IPS-18a (cell line): ENCODE results near the gene STK39.

Experiments used
- H3K27ac ChIP-seq: one replicate; pipeline ENCODE4 v1.5.1; 2013; ENCODE audit warnings: low read length
- H3K27me3 ChIP-seq: one replicate; pipeline ENCODE4 v1.6.1; 2013; ENCODE audit warnings: mild to moderate bottlenecking, low read length; ENCODE audit not compliant: control insufficient read depth, insufficient read depth
- H3K36me3 ChIP-seq: one replicate; pipeline ENCODE4 v1.6.1; 2013; ENCODE audit warnings: low read depth, low read length; ENCODE audit not compliant: control insufficient read depth
- H3K4me1 ChIP-seq: one replicate; pipeline ENCODE4 v1.6.1; 2013; ENCODE audit warnings: low read depth, low read length; ENCODE audit not compliant: control insufficient read depth
- H3K4me3 ChIP-seq: one replicate; pipeline ENCODE4 v1.5.1; 2013; ENCODE audit warnings: low read length
- H3K9ac ChIP-seq: one replicate; pipeline ENCODE4 v1.6.1; 2013; ENCODE audit warnings: mild to moderate bottlenecking, low read length, moderate library complexity
- H3K9me3 ChIP-seq: one replicate; pipeline ENCODE4 v1.6.1; 2013; ENCODE audit warnings: low read depth, low read length; ENCODE audit not compliant: control insufficient read depth

Gene STK39

GRCh38 chr2:167990062-167990461 is 257.3 kb downstream of the STK39 start:
- Histone ChIP-seq H3K4me1 (peaks cover 15% of the 10 kb centered on the region), H3K27ac (no peak overlapping the region), H3K4me3 (no peak overlapping the region), H3K27me3 (no peaks in the 10 kb centered on the region), H3K9ac (no peak overlapping the region), H3K9me3 (no peaks in the 10 kb centered on the region), H3K36me3 (no peaks in the 10 kb centered on the region)

GRCh38 chr2:167988296-167988695 is 259.1 kb downstream of the STK39 start:
- H3K27ac ChIP-seq = no peak overlapping the region
- no peaks in the 10 kb centered on the region for H3K36me3 ChIP-seq
- no peak overlapping the region for H3K9ac ChIP-seq
- H3K4me3 ChIP-seq = no peak overlapping the region
- H3K4me1 ChIP-seq = peaks cover 15% of the 10 kb centered on the region
- H3K9me3 ChIP-seq = no peaks in the 10 kb centered on the region
- no peaks in the 10 kb centered on the region for H3K27me3 ChIP-seq

DNA sequence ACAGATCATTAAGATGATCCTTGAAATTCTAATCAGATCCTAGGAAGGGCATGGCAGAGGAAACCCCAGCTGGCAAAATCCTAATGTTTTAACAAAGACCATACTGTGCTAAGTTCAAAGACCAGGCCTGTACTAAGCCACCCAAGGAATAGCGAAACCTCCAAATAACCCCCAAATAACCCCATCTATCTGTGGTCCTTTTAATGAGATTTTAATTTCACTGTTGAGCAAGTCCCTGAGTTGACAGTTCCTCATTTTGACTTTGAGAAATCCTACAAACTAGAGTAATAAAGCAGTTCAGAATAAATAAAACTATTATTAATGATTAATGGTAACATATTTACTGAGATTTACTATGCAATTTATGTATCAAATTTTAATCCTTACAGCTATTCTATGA is 259.8 kb downstream of the STK39 start:
- H3K27me3 ChIP-seq = no peaks in the 10 kb centered on the region
- no peaks in the 10 kb centered on the region for H3K9me3 ChIP-seq
- H3K36me3 ChIP-seq = no peaks in the 10 kb centered on the region
- H3K4me1 ChIP-seq = peaks cover 15% of the 10 kb centered on the region
- no peak overlapping the region for H3K4me3 ChIP-seq
- no peak overlapping the region for H3K9ac ChIP-seq
- H3K27ac ChIP-seq = no peak overlapping the region

- Histone ChIP-seq H3K36me3 (no peaks in the 10 kb centered on the region), H3K4me1 (peaks cover 15% of the 10 kb centered on the region)
Observed at GRCh38 chr2:167987026-167987425, 260.4 kb downstream of the STK39 start.

GRCh38 chr2:167986223-167986622 is 261.2 kb downstream of the STK39 start:
- H3K9me3 ChIP-seq = no peaks in the 10 kb centered on the region
- H3K27me3 ChIP-seq = no peaks in the 10 kb centered on the region
- H3K9ac ChIP-seq = no peak overlapping the region
- H3K36me3 ChIP-seq = no peaks in the 10 kb centered on the region
- no peak overlapping the region for H3K4me3 ChIP-seq
- H3K27ac ChIP-seq = no peak overlapping the region
- H3K4me1 ChIP-seq = peaks cover 15% of the 10 kb centered on the region

More at GRCh38 chr2:167987026-167987425, 260.4 kb downstream of the STK39 start:
- no peak overlapping the region for H3K9ac ChIP-seq
- H3K27me3 ChIP-seq = no peaks in the 10 kb centered on the region
- H3K9me3 ChIP-seq = no peaks in the 10 kb centered on the region
- H3K27ac ChIP-seq = no peak overlapping the region
- no peak overlapping the region for H3K4me3 ChIP-seq

GRCh38 chr2:167981945-167982344 is 265.4 kb downstream of the STK39 start:
- no peaks in the 10 kb centered on the region for H3K27me3 ChIP-seq
- H3K9me3 ChIP-seq = no peaks in the 10 kb centered on the region
- no peak overlapping the region for H3K27ac ChIP-seq
- no peak overlapping the region for H3K9ac ChIP-seq
- no peaks in the 10 kb centered on the region for H3K36me3 ChIP-seq
- H3K4me1 ChIP-seq = peaks cover 9% of the 10 kb centered on the region
- H3K4me3 ChIP-seq = no peak overlapping the region

DNA sequence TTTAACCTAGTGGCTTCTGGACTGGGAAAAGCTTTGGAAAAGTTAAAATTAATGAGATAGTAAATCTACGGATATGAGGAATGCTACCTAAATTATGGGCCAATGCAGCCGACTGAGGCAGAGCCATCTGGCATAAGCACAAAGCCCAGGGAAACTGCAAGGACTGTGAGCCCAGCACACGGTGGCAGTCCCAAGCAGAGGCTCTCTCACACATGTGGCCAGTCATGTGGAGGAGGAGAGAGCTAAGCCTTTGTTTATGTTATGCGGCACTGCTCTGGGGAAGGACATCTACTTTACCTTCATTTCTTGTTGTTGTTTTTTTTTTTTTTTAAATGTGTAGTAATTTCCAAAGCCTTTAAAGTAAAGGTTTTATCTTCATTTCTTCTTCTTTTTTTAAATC is 267.0 kb downstream of the STK39 start:
- no peaks in the 10 kb centered on the region for H3K9me3 ChIP-seq
- H3K36me3 ChIP-seq = no peaks in the 10 kb centered on the region
- H3K9ac ChIP-seq = no peak overlapping the region
- peaks cover 2% of the 10 kb centered on the region for H3K4me1 ChIP-seq
- no peaks in the 10 kb centered on the region for H3K27me3 ChIP-seq
- H3K4me3 ChIP-seq = no peak overlapping the region
- no peak overlapping the region for H3K27ac ChIP-seq

GRCh38 chr2:167972746-167973145 is 274.6 kb downstream of the STK39 start:
- H3K4me1 ChIP-seq = no peaks in the 10 kb centered on the region
- no peak overlapping the region for H3K27ac ChIP-seq
- H3K4me3 ChIP-seq = no peak overlapping the region
- H3K27me3 ChIP-seq = no peaks in the 10 kb centered on the region
- peaks cover 35% of the 10 kb centered on the region for H3K9me3 ChIP-seq
- H3K36me3 ChIP-seq = no peaks in the 10 kb centered on the region
- H3K9ac ChIP-seq = no peak overlapping the region

DNA sequence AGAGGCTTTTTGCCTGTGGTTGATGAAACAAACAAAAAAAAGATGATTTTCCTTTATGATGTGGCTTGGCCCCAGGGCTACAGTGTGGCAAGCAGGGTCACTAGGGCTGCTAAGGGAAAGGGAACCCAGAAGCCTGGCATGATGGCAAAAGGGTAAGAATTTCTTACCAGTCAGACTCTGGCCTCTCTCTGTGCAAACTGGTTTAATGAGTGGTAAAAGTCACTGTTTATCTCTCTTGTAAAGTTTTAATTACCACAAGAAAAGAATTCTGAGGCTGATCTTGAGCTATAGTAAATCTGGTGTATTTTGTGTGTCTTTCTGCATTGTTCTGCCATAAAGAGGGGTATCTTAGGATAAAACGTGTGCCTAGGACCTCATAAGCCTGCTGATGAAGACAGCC is 275.4 kb downstream of the STK39 start:
- Histone ChIP-seq H3K9me3 (peaks cover 35% of the 10 kb centered on the region), H3K27ac (no peak overlapping the region), H3K9ac (no peak overlapping the region), H3K4me1 (no peaks in the 10 kb centered on the region), H3K36me3 (no peaks in the 10 kb centered on the region), H3K27me3 (no peaks in the 10 kb centered on the region), H3K4me3 (no peak overlapping the region)

DNA sequence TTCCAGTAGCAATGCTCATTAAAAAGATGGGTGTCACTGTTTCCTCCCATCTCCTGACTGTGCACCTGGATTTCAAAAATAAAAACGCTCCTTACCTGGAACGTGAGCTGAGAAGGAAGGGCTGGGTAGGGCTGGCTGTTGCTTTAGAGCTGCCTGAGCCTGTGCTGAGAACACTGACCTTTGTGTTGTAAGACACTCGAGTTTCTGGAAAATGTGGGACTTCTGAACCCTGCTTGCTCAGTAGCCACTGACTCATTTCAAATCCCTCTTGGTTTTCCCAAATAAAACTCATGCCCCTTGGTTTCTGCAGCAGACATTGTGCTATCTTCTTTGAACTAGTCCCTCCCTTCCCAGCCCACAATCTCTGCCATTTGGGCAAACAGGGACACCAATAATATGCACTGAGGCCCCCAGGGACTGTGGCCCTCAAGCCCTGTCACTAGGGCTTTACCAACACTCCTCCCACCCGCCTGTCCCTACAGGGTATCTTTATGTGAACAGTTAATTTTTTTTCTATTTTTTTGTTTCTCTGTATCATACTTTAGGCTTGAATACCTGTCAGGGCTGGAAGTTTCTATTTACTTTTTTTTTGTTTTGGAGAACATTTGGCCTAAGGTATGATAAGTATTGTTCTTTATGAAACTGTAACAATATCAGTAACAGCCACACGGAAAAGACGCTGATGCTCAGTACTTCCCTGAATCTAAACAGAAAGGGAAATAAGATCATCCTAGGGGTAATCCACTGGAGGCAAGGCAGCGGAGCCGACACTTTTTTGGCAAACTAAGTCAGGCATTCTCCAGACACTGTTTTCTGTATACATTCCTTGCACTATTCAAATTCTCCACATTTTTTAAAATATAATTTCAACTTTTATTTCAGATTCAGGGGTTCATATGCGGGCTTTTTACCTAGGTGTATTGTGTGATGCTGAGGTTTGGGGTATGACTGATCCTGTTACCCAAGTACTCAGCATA is 280.2 kb downstream of the STK39 start:
- H3K9me3 ChIP-seq = peaks cover 18% of the 10 kb centered on the region
- no peak overlapping the region for H3K9ac ChIP-seq
- H3K27me3 ChIP-seq = no peaks in the 10 kb centered on the region
- H3K27ac ChIP-seq = no peak overlapping the region
- no peaks in the 10 kb centered on the region for H3K36me3 ChIP-seq
- H3K4me3 ChIP-seq = no peak overlapping the region
- H3K4me1 ChIP-seq = peaks cover under 1% of the 10 kb centered on the region

- no peaks in the 10 kb centered on the region for H3K36me3 ChIP-seq
- no peak overlapping the region for H3K9ac ChIP-seq
- no peak overlapping the region for H3K4me3 ChIP-seq
- H3K27me3 ChIP-seq = no peaks in the 10 kb centered on the region
- H3K27ac ChIP-seq = no peak overlapping the region
- peaks cover 10% of the 10 kb centered on the region for H3K4me1 ChIP-seq
- peaks cover 8% of the 10 kb centered on the region for H3K9me3 ChIP-seq
Observed at GRCh38 chr2:167965907-167966761, 281.3 kb downstream of the STK39 start.
